Lung (tissue), 12 donors: ENCODE data around the gene STK38. TPM values are rescaled to one million over a fixed set of nuclear protein-coding genes. Genes with fewer than 3 reads are reported as not detected.

Experiments
- ATAC-seq: fragments of 200-7000 bp; cut with Tn5 transposase; one replicate; pipeline ENCODE4 v1.9.1; 2020; ENCODE audit warnings: moderate number of reproducible peaks; ENCODE audit not compliant: insufficient read depth, low FRiP score
- DNase-seq, 3 donors: peaks; one replicate each; pipeline ENCODE4 v3.0.0-alpha.2; 2013 to 2017
- H3K27ac ChIP-seq, 2 donors: one replicate each; pipeline ENCODE4 v1.5.1; 2013; ENCODE audit warnings: mild to moderate bottlenecking in 2 of 2, moderate library complexity in 2 of 2, control low read depth in 1 of 2, inconsistent platforms in 1 of 2, low read depth in 1 of 2, low read length in 1 of 2
- H3K27me3 ChIP-seq, 3 donors: one replicate each; pipeline ENCODE4 v1.5.1; 2013; ENCODE audit warnings: low read length in 2 of 3; ENCODE audit not compliant: control insufficient read depth in 3 of 3, insufficient read depth in 3 of 3
- H3K36me3 ChIP-seq, 4 donors: one replicate each; pipeline ENCODE4 v1.5.1; 2013; ENCODE audit warnings: low read length in 4 of 4, mild to moderate bottlenecking in 1 of 4, moderate library complexity in 1 of 4; ENCODE audit not compliant: control insufficient read depth in 4 of 4, insufficient read depth in 4 of 4
- H3K4me1 ChIP-seq, 5 donors: one replicate each; pipeline ENCODE4 v1.5.1; 2013; ENCODE audit warnings: low read length in 5 of 5, mild to moderate bottlenecking in 2 of 5, moderate library complexity in 1 of 5; ENCODE audit not compliant: control insufficient read depth in 5 of 5, insufficient read depth in 5 of 5
- H3K4me3 ChIP-seq: one replicate; pipeline ENCODE4 v1.5.1; 2013; ENCODE audit warnings: mild to moderate bottlenecking, control low read depth, moderate library complexity
- H3K9ac ChIP-seq, 2 donors: one replicate each; pipeline ENCODE4 v1.5.1; 2013; ENCODE audit warnings: low read length in 2 of 2, control low read depth in 1 of 2; ENCODE audit not compliant: insufficient read depth in 1 of 2
- H3K9me3 ChIP-seq, 4 donors: one replicate each; pipeline ENCODE4 v1.5.1; 2013; ENCODE audit warnings: low read length in 3 of 4, mild to moderate bottlenecking in 1 of 4, moderate library complexity in 1 of 4; ENCODE audit not compliant: control insufficient read depth in 4 of 4, insufficient read depth in 3 of 4
- WGBS, 2 donors: extraction: QIAGEN DNeasy Blood & Tissue Kit; methylation state at CpG; one replicate each; pipeline ENCODE4 v1.1.7; 2013; 5-methylcytosine and 5-hydroxymethylcytosine counted together
- polyA plus RNA-seq, 2 donors: library from polyadenylated mRNA; stranded (reverse); fragments of 200-250 nt; gene quantifications; one replicate each; pipeline ENCODE4 v1.2.1, GENCODE V29; 2013
- total RNA-seq, 2 donors: library from RNA; depleted of rRNA in 1 of 2; stranded (reverse); fragments of >200 nt in 1 of 2; gene quantifications; one replicate each; pipeline ENCODE4 v1.2.1, GENCODE V29; 2014 to 2021
- TF ChIP-seq, protein P1 (sequence below): IDR thresholded peaks from 2 replicates; pipeline ENCODE4 v1.5.1; 2012; ENCODE audit warnings: mild to moderate bottlenecking; ENCODE audit errors: control extremely low read depth, extremely low read depth
- donor health status: control.
- donor health status: control.
- donor health status: Bipolar disorder and iron deficiency.
- donor health status: healthy.
- donor health status: DM: yes; HTN: yes; CAD: no.

Gene STK38
- total and polyA plus RNA-seq, 4 donors, result 16.7 to 36.1 (median 22.8) TPM

DNA sequence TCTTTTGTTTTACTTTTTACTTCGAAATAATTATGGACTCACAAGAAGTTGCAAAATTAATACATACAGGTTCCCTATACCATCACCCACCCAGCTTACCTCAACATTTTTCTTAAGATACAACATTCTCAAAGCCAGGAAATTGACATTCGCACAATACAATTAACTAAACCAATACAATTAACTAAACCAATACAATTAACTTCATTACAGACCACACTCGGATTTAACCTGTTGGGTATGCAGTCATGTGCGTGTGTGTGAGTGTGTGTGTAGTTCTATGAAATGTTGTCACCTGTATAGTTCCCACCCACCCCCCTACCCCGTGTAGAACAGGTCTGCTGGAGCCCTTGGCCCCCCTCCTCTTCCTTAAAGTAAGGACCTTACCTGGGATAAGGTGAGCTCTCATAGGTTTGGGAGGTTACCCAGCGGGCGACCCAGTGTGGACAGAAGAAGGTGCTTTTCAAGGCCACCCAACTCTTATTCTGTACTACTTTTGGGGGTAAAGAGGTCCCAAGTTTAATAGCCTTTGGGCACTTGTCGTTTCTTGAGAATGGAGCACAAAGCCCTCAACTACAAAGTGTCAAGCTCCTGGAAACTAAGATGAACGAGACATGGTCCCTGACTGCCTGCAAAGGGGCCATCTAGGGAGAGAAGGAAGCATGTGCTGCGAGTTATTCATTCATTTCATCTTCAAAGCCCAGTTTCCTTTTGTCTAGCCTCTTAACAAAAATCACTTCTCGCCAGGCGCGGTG, 544 bp upstream of the STK38 start:
- Histone ChIP-seq H3K27me3 (no peaks in the 10 kb centered on the region), H3K36me3 (no peaks in the 10 kb centered on the region), H3K4me1 (peaks cover 0 to 27% (median 6%) of the 10 kb centered on the region in 5 donors), H3K4me3 (no peak overlapping the region), H3K9me3 (no peaks in the 10 kb centered on the region), H3K9ac (peak overlapping the region in 1 of 2 donors; percentile 71), H3K27ac (no peak overlapping the region)
- DNase-seq, result peak in 2 of 3 donors; percentile 11 to 18
- no peak for ATAC-seq
- TF ChIP-seq, protein P1, sequence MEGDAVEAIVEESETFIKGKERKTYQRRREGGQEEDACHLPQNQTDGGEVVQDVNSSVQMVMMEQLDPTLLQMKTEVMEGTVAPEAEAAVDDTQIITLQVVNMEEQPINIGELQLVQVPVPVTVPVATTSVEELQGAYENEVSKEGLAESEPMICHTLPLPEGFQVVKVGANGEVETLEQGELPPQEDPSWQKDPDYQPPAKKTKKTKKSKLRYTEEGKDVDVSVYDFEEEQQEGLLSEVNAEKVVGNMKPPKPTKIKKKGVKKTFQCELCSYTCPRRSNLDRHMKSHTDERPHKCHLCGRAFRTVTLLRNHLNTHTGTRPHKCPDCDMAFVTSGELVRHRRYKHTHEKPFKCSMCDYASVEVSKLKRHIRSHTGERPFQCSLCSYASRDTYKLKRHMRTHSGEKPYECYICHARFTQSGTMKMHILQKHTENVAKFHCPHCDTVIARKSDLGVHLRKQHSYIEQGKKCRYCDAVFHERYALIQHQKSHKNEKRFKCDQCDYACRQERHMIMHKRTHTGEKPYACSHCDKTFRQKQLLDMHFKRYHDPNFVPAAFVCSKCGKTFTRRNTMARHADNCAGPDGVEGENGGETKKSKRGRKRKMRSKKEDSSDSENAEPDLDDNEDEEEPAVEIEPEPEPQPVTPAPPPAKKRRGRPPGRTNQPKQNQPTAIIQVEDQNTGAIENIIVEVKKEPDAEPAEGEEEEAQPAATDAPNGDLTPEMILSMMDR, result no peak
- 58 to 59% methylated on average over 13 of the region's 13 CpGs for WGBS, 2 donors

DNA sequence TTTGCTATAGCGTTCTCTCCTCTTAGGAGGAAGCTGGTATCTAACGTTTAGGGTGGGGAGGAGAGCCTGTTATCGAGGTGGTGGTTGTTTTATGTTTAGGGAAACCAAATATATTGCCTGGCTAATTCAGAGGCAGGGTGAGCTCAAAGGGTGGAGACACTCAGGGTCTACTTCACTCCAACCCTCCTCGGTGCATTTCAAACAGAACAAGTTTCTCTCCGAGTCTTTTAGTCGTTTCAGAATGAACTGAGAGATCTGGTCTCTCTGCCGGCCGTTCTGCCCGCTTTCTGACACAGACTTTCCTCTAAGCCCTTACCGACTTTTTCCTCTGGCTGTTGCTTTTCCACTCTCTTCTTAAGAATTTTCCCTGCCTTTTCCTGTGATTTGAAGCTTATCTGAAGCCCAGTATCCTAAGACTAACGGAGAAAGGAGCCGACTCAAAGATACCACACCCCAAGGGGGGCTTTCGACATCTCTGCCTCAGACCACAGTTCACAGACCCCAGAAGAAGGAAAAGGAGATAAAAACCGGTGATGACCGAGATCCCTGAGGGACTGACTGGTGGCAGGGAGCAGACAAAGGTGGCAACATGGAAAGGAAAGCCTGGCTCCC, 865 bp downstream of the STK38 start:
- DNase-seq (peak; percentile 21 to 68 (median 58)), ATAC-seq (no peak)
- peaks cover 0 to 27% (median 6%) of the 10 kb centered on the region in 5 donors for H3K4me1 ChIP-seq
- WGBS, 2 donors, result 0 to 1% methylated on average over 15 of the region's 15 CpGs
- H3K9ac ChIP-seq, result peak overlapping the region; percentile 80 to 98
- peak overlapping the region; percentile 83 for H3K4me3 ChIP-seq
- no peaks in the 10 kb centered on the region for H3K27me3 ChIP-seq
- TF ChIP-seq, protein P1, result no peak
- no peaks in the 10 kb centered on the region for H3K9me3 ChIP-seq
- H3K27ac ChIP-seq, result peak overlapping the region; percentile 91 to 98
- no peaks in the 10 kb centered on the region for H3K36me3 ChIP-seq

DNA sequence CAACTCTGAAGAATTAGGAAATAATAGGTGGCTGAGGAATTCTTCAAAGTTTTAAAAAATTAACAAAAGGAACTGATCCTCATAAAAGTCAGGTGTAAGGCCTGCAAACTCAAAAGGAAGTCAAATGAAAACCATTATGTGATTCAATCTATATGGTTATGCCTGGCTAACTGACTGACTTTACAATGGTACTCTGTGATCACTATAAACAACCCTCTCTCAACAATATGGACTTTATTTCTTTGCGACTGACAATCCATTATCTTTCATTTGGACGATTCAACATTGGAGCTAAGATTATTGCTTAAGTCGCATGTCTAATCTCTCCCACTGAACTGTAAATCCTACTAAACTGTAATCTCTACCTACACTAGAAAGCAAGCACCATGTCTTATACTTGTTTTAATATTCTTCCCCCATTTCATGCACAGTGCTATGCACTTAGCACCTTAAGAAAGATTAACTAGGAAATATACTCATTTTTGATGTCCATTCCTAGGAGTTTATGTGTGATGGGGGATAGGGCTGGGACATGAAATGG, 1.4 kb downstream of the STK38 start:
- Histone ChIP-seq H3K27ac (peak overlapping the region; percentile 91 to 98), H3K36me3 (no peaks in the 10 kb centered on the region), H3K27me3 (no peaks in the 10 kb centered on the region), H3K9me3 (no peaks in the 10 kb centered on the region), H3K9ac (peak overlapping the region; percentile 80 to 98), H3K4me1 (peaks cover 0 to 27% (median 6%) of the 10 kb centered on the region in 5 donors), H3K4me3 (peak overlapping the region; percentile 83)
- DNase-seq, result no peak
- TF ChIP-seq, protein P1, result no peak
- ATAC-seq, result no peak
- WGBS, 2 donors, result 27 to 32% methylated on average over 3 of the region's 3 CpGs
